SK-N-SH (cell line): ENCODE results near the gene HOXD11. TPM values are rescaled to one million over a fixed set of nuclear protein-coding genes. Genes with fewer than 3 reads are reported as not detected.

ENCODE experiments used
- CTCF ChIA-PET: fragments of 300-600, 350-600 bp; formaldehyde crosslinking; extraction: SDS; loops from one replicate; lab custom pipeline; 2021; lab: Yijun Ruan, JAX
- POLR2A ChIA-PET: fragments of 350-600 bp; sonication (Branson Sonifier 250); formaldehyde crosslinking; extraction: SDS; loops from one replicate; lab custom pipeline; 2020; ENCODE audit warnings: antibody characterized with exemption, inconsistent platforms; lab: Yijun Ruan, JAX
- DNase-seq: peaks from one replicate; pipeline ENCODE4 v3.0.0; 2012
- H2AFZ ChIP-seq: fragments of 200-600 bp; sonication (generic); 2 replicates; pipeline ENCODE4 v1.8.1; 2016; ENCODE audit warnings: antibody characterized with exemption, mild to moderate bottlenecking, low read depth
- H3F3A ChIP-seq: fragments of 200-600 bp; sonication (generic); replicated peaks from 2 replicates; pipeline ENCODE3; 2016; ENCODE audit warnings: antibody characterized with exemption, mild to moderate bottlenecking; ENCODE audit not compliant: insufficient read depth
- H3K27ac ChIP-seq, 2 experiments: fragments of 200-500 bp in 1 of 2; fragments of 200-600 bp in 1 of 2; sonication (Bioruptor generic) in 1 of 2; sonication (generic), shearing (Covaris generic) in 1 of 2; 2 replicates each; pipeline versions ENCODE4 v1.5.1 to v1.6.1; 2014 to 2016; ENCODE audit warnings: low read depth in 2 of 2, inconsistent platforms in 1 of 2, low read length in 1 of 2, mild to moderate bottlenecking in 1 of 2, mixed read lengths in 1 of 2
- H3K27me3 ChIP-seq: fragments of 200-600 bp; sonication (generic), shearing (Covaris generic); 2 replicates; pipeline ENCODE4 v1.6.1; 2016; ENCODE audit warnings: mixed run types; ENCODE audit not compliant: insufficient read depth
- H3K36me3 ChIP-seq, 2 experiments: fragments of 200-500 bp in 1 of 2; fragments of 200-600 bp in 1 of 2; sonication (Bioruptor generic) in 1 of 2; sonication (generic) in 1 of 2; replicated peaks in 1 of 2; 2 replicates each; pipeline versions ENCODE3 to v1.5.1; 2014 to 2016; ENCODE audit warnings: low read length in 1 of 2, mild to moderate bottlenecking in 1 of 2; ENCODE audit not compliant: insufficient read depth in 2 of 2, control insufficient read depth in 1 of 2
- H3K4me1 ChIP-seq, 2 experiments: fragments of 200-500 bp in 1 of 2; fragments of 200-600 bp in 1 of 2; sonication (Bioruptor generic) in 1 of 2; sonication (generic), shearing (Covaris generic) in 1 of 2; 2 replicates each; pipeline versions ENCODE4 v1.5.1 to v1.6.1; 2014 to 2016; ENCODE audit warnings: low read depth in 1 of 2, low read length in 1 of 2, mixed run types in 1 of 2; ENCODE audit not compliant: insufficient read depth in 2 of 2, control insufficient read depth in 1 of 2
- H3K4me2 ChIP-seq: fragments of 200-600 bp; sonication (generic), shearing (Covaris generic); 2 replicates; pipeline ENCODE4 v1.6.1; 2017; ENCODE audit warnings: mixed run types
- H3K4me3 ChIP-seq, 2 experiments: fragments of 200-500 bp in 1 of 2; fragments of 200-600 bp in 1 of 2; sonication (Bioruptor generic) in 1 of 2; sonication (generic), shearing (Covaris generic) in 1 of 2; 2 replicates each; pipeline versions ENCODE4 v1.5.1 to v1.8.1; 2014 to 2016; ENCODE audit warnings: low read depth in 2 of 2, inconsistent platforms in 1 of 2, low read length in 1 of 2, mild to moderate bottlenecking in 1 of 2, mixed read lengths in 1 of 2, moderate library complexity in 1 of 2
- H3K79me2 ChIP-seq: fragments of 200-600 bp; sonication (generic); 2 replicates; pipeline ENCODE4 v1.8.1; 2017; ENCODE audit warnings: mild to moderate bottlenecking; ENCODE audit not compliant: insufficient read depth
- H3K9ac ChIP-seq: fragments of 200-600 bp; sonication (generic); 2 replicates; pipeline ENCODE4 v1.6.1; 2017; ENCODE audit warnings: mixed run types
- H3K9me2 ChIP-seq: fragments of 200-600 bp; sonication (generic); 2 replicates; pipeline ENCODE4 v1.6.1; 2017; ENCODE audit warnings: mixed run types
- H3K9me3 ChIP-seq: fragments of 200-600 bp; sonication (generic); 2 replicates; pipeline ENCODE4 v1.6.1; 2017; ENCODE audit warnings: mixed run types, mild to moderate bottlenecking, moderate library complexity
- H4K20me1 ChIP-seq: fragments of 200-600 bp; sonication (generic); 2 replicates; pipeline ENCODE4 v1.6.1; 2017; ENCODE audit warnings: mild to moderate bottlenecking, mixed run types; ENCODE audit not compliant: insufficient read depth
- ELF1 ChIP-seq: IDR thresholded peaks from 2 replicates; pipeline ENCODE4 v1.4.0; 2012
- EP300 ChIP-seq, 2 experiments: IDR thresholded peaks; 2 replicates each; pipeline versions ENCODE4 v1.4.0 to v1.6.1; 2012; ENCODE audit warnings: borderline replicate concordance in 1 of 2, low read depth in 1 of 2, low read length in 1 of 2
- FOXJ3 ChIP-seq: sonication (generic); formaldehyde crosslinking; IDR thresholded peaks from 2 replicates; pipeline ENCODE4 v1.5.1; 2020; ENCODE audit warnings: mild to moderate bottlenecking, missing genetic modification reagents
- FOXM1 ChIP-seq: IDR thresholded peaks from 2 replicates; pipeline ENCODE4 v1.4.0; 2012; ENCODE audit warnings: low read depth, mild to moderate bottlenecking
- GABPA ChIP-seq: IDR thresholded peaks from 2 replicates; pipeline ENCODE4 v1.4.0; 2012; ENCODE audit warnings: low read depth, mild to moderate bottlenecking
- GATA2 ChIP-seq: sonication (generic); formaldehyde crosslinking; IDR thresholded peaks from 2 replicates; pipeline ENCODE4 v1.5.0; 2020; ENCODE audit warnings: mild to moderate bottlenecking, missing genetic modification reagents
- MXI1 ChIP-seq: IDR thresholded peaks from 2 replicates; pipeline ENCODE4 v1.6.1; 2012; ENCODE audit warnings: mild to moderate bottlenecking, low read depth, low read length, improper control_type of control experiment
- NFIC ChIP-seq: IDR thresholded peaks from 2 replicates; pipeline ENCODE4 v1.4.0; 2012; ENCODE audit warnings: borderline replicate concordance
- NRF1 ChIP-seq: IDR thresholded peaks from 2 replicates; pipeline ENCODE4 v1.6.1; 2012; ENCODE audit warnings: low read depth, mild to moderate bottlenecking, low read length
- RAD21 ChIP-seq: IDR thresholded peaks from 2 replicates; pipeline ENCODE4 v1.6.1; 2012; ENCODE audit warnings: mild to moderate bottlenecking, low read length
- SIN3A ChIP-seq: IDR thresholded peaks from 2 replicates; pipeline ENCODE4 v1.6.1; 2012; ENCODE audit warnings: low read depth, mild to moderate bottlenecking, low read length, moderate library complexity, borderline replicate concordance
- TCF12 ChIP-seq: IDR thresholded peaks from 2 replicates; pipeline ENCODE4 v1.4.0; 2012
- YY1 ChIP-seq: IDR thresholded peaks from 2 replicates; pipeline ENCODE4 v1.4.0; 2012; ENCODE audit warnings: low read depth, mild to moderate bottlenecking
- WGBS: methylation state at CpG from one replicate; pipeline ENCODE4 v1.1.6; 2017; ENCODE audit warnings: low lambda C conversion rate; 5-methylcytosine and 5-hydroxymethylcytosine counted together
- polyA plus RNA-seq, 3 experiments: library from polyadenylated mRNA; depleted of rRNA; stranded (reverse); fragments of >200 nt; gene quantifications; 2 replicates each; pipeline ENCODE4 v1.2.3, GENCODE V29; 2012
- TF ChIP-seq, protein P1 (sequence below): IDR thresholded peaks from 2 replicates; pipeline ENCODE4; 2012
- TF ChIP-seq, protein P2 (sequence below): fragments of 150-350 bp; IDR thresholded peaks from 2 replicates; pipeline ENCODE4 v1.6.1; 2016; ENCODE audit warnings: mild to moderate bottlenecking, low read depth, low read length
- TF ChIP-seq, protein P3 (sequence below): IDR thresholded peaks from 2 replicates; pipeline ENCODE4 v1.6.1; 2012; ENCODE audit warnings: mild to moderate bottlenecking, low read depth, low read length, moderate library complexity
- TF ChIP-seq, protein P4 (sequence below): fragments of 150-350 bp; IDR thresholded peaks from 2 replicates; pipeline ENCODE4 v1.6.1; 2017; ENCODE audit warnings: antibody characterized with exemption, low read length, low read depth, borderline replicate concordance
- TF ChIP-seq, protein P5 (sequence below): IDR thresholded peaks from 2 replicates; pipeline ENCODE4 v1.4.0; 2012; ENCODE audit warnings: low read depth
- TF ChIP-seq, protein P6 (sequence below): IDR thresholded peaks from 2 replicates; pipeline ENCODE4 v1.4.0; 2012; ENCODE audit warnings: low read depth, borderline replicate concordance

HOXD11 gene
- polyA plus RNA-seq, 1 of the 3 experiments (the other 2 are of a cell fraction): not detected

DNA sequence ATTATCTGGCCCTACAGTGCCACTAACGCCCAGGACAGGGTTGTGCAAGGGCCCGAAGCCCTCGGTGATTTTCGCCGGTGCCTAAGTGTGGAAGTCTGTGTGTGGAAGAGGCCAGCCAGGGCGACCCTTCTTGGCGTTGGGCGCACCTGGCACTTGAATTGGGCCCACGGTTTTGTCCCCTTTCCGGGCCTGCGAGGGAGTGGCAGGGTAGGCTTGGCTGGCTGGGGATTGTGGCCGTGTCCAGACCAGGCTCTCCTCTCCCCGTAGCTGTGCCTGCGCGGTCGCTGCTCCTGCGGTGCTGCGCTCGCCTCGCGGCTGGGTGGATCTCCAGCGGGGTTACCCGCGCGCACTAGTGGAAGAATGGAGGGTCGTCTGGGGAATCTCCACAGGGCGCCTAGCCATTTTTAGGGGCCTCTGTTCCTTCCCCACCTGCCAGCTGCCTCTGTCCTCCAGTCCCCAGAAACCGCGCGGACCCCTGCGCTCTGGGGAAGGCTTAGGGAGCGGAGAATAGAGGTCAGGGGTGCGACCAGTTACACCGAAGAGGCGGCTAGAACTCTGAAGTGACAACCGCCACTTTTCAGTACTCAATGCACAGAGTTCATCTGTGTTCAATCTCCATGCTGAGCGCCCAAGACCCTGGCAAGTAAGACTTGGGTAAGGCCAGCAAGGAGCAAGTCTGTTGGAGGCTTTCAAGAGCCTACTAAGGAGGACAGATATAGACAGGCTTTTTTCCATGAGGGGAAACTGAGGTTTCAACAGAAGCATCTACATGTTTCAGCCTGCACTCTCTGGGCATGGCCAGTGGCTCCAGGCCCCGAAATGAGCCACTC lies 39.3 kb upstream of the HOXD11 start:
- Histone ChIP-seq H2AFZ (no peak overlapping the region), H4K20me1 (no peaks in the 10 kb centered on the region), H3K9me2 (no peaks in the 10 kb centered on the region), H3K9me3 (no peaks in the 10 kb centered on the region), H3K27me3 (no peaks in the 10 kb centered on the region; the same call in 1 of the 2 replicates), H3K9ac (no peak overlapping the region), H3K79me2 (no peaks in the 10 kb centered on the region)
- WGBS: 69% methylated on average over 19 of the region's 38 CpGs
- no peak for DNase-seq
- TF ChIP-seq, protein P1, sequence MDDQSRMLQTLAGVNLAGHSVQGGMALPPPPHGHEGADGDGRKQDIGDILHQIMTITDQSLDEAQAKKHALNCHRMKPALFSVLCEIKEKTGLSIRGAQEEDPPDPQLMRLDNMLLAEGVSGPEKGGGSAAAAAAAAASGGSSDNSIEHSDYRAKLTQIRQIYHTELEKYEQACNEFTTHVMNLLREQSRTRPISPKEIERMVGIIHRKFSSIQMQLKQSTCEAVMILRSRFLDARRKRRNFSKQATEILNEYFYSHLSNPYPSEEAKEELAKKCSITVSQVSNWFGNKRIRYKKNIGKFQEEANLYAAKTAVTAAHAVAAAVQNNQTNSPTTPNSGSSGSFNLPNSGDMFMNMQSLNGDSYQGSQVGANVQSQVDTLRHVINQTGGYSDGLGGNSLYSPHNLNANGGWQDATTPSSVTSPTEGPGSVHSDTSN: no peak
- TF ChIP-seq, protein P2, sequence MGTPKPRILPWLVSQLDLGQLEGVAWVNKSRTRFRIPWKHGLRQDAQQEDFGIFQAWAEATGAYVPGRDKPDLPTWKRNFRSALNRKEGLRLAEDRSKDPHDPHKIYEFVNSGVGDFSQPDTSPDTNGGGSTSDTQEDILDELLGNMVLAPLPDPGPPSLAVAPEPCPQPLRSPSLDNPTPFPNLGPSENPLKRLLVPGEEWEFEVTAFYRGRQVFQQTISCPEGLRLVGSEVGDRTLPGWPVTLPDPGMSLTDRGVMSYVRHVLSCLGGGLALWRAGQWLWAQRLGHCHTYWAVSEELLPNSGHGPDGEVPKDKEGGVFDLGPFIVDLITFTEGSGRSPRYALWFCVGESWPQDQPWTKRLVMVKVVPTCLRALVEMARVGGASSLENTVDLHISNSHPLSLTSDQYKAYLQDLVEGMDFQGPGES: no peak
- TF ChIP-seq, protein P3, sequence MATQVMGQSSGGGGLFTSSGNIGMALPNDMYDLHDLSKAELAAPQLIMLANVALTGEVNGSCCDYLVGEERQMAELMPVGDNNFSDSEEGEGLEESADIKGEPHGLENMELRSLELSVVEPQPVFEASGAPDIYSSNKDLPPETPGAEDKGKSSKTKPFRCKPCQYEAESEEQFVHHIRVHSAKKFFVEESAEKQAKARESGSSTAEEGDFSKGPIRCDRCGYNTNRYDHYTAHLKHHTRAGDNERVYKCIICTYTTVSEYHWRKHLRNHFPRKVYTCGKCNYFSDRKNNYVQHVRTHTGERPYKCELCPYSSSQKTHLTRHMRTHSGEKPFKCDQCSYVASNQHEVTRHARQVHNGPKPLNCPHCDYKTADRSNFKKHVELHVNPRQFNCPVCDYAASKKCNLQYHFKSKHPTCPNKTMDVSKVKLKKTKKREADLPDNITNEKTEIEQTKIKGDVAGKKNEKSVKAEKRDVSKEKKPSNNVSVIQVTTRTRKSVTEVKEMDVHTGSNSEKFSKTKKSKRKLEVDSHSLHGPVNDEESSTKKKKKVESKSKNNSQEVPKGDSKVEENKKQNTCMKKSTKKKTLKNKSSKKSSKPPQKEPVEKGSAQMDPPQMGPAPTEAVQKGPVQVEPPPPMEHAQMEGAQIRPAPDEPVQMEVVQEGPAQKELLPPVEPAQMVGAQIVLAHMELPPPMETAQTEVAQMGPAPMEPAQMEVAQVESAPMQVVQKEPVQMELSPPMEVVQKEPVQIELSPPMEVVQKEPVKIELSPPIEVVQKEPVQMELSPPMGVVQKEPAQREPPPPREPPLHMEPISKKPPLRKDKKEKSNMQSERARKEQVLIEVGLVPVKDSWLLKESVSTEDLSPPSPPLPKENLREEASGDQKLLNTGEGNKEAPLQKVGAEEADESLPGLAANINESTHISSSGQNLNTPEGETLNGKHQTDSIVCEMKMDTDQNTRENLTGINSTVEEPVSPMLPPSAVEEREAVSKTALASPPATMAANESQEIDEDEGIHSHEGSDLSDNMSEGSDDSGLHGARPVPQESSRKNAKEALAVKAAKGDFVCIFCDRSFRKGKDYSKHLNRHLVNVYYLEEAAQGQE: no peak
- TF ChIP-seq, protein P4, sequence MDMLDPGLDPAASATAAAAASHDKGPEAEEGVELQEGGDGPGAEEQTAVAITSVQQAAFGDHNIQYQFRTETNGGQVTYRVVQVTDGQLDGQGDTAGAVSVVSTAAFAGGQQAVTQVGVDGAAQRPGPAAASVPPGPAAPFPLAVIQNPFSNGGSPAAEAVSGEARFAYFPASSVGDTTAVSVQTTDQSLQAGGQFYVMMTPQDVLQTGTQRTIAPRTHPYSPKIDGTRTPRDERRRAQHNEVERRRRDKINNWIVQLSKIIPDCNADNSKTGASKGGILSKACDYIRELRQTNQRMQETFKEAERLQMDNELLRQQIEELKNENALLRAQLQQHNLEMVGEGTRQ: no peak
- no peak for TF ChIP-seq YY1
- no peak for TF ChIP-seq GATA2 (CRISPR knock-in tag)
- TF ChIP-seq SIN3A: no peak
- no peak for TF ChIP-seq ELF1
- no peak for TF ChIP-seq GABPA
- TF ChIP-seq RAD21: no peak
- no peak for TF ChIP-seq NRF1
- no peak for TF ChIP-seq TCF12
- TF ChIP-seq EP300 (IDR thresholded peaks at IDR 0.05; ENCODE audit: borderline replicate concordance in 1 of 2, low read depth in 1 of 2, low read length in 1 of 2): no peak
- no peak for TF ChIP-seq MXI1
- TF ChIP-seq FOXM1: no peak
- TF ChIP-seq, protein P5, sequence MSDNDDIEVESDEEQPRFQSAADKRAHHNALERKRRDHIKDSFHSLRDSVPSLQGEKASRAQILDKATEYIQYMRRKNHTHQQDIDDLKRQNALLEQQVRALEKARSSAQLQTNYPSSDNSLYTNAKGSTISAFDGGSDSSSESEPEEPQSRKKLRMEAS: no peak
- no peak for TF ChIP-seq NFIC
- TF ChIP-seq FOXJ3: no peak
- TF ChIP-seq, protein P6, sequence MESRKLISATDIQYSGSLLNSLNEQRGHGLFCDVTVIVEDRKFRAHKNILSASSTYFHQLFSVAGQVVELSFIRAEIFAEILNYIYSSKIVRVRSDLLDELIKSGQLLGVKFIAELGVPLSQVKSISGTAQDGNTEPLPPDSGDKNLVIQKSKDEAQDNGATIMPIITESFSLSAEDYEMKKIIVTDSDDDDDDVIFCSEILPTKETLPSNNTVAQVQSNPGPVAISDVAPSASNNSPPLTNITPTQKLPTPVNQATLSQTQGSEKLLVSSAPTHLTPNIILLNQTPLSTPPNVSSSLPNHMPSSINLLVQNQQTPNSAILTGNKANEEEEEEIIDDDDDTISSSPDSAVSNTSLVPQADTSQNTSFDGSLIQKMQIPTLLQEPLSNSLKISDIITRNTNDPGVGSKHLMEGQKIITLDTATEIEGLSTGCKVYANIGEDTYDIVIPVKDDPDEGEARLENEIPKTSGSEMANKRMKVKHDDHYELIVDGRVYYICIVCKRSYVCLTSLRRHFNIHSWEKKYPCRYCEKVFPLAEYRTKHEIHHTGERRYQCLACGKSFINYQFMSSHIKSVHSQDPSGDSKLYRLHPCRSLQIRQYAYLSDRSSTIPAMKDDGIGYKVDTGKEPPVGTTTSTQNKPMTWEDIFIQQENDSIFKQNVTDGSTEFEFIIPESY: no peak
- TF ChIP-seq, all 33 proteins: peak for 0
- H3K36me3 ChIP-seq: no peaks in the 10 kb centered on the region
- H3K4me1 ChIP-seq: no peaks in the 10 kb centered on the region
- POLR2A ChIA-PET: no interaction called here
- H3F3A ChIP-seq: no peaks in the 10 kb centered on the region
- no peak overlapping the region for H3K4me3 ChIP-seq
- CTCF ChIA-PET: interaction anchor here (1.6 kb wide), 1 partner anchor 12 kb away, joined by 3 read pairs; no protein-coding TSS in a partner anchor
- no peak overlapping the region for H3K4me2 ChIP-seq
- H3K27ac ChIP-seq: no peak overlapping the region
